ENCODE measurements around the gene KISS1R.
"Not testable (repeated sequence)": the region's sequence is repeated elsewhere in the genome, so short reads cannot be mapped to it uniquely, and the experiment has no call there.

GRCh38 chr19:891421-892200, 25.5 kb upstream of the KISS1R start:
- not testable (repeated sequence) for TF ChIP-seq MAFK (IDR thresholded peaks at IDR 0.05; ENCODE audit: partially characterized antibody); CEBPB (IDR thresholded peaks at IDR 0.05)
